Epidermal melanocyte (primary cell): ENCODE data around the gene VPS35.
A peak's percentile ranks its signal among the peaks of the same experiment; 100 is the strongest.
"Not testable (repeated sequence)": the region's sequence is repeated elsewhere in the genome, so short reads cannot be mapped to it uniquely, and the experiment has no call there.

Experiments used
- DNase-seq: peaks from one replicate; pipeline ENCODE4 v3.0.0; 2011; ENCODE audit warnings: low spot score; ENCODE audit not compliant: insufficient read length

VPS35 gene

DNA sequence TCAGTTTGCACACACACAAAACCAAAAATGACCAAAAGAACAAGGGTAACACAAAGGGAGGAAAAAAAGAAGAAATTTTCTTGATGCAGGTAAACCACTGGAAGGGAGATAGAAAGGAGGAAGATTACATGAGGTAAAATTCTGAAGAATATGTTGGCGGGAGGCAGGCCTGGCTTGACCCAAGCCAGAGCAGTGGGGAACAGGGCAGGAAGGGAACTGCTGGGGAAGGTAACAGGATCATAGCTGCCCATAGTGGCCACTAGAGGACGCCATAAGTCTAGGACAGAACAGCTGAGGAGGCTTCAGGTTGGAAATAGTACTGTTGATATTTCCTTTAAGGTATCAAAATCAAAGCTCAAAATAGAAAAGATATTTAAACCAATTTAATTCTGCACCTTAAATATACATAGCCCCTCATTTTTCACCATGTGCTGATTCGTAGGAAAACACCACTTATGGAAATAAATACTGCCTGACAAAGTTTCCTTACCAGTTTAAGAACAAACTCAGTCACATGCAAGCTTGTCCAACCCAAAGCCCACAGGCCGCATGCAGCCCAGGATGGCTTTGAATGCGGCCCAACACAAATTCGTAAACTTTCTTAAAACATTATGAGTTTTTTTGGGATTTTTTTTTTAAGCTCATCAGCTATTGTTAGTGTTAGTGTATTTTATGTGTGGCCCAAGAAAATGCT lies 15.5 kb downstream of the VPS35 start:
- no peak for DNase-seq

DNA sequence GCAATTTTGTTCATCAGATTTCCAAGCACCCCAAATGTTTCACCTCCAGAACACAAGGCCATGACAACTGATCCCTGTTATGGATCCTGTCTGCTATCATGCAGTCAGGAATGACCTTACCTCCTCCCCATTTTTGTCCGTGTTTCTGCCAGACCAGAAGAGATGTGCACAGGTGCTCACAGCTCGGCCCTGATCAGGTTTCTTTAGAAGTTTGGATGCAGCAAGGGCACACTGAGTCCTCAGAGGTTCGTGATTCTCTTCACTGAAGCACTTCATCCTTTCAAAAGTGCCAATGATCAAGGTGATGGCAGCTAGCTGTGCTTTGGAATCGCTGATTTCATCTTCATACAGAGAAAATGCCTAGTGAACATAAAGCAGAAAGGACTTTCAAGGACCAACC lies 26.9 kb downstream of the VPS35 start:
- no peak for DNase-seq

DNA sequence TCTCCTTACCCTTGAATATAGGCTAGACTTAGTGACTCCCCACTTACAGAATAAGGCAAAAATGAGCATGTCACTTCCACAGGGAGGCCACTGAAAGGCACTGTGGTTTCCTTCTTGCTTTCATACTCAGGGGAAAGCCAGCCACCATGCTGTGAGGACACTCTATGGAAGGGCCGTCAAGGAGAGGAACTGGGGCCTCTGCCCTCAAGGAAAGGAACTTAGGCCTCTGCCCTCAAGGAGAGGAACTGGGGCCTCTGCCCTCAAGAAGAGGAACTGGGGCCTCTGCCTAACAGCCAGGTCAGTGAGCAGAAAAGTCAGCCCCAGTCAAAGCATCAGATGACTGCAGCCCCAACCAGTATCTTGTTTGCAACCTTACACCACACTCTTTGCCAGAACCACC lies 30.1 kb downstream of the VPS35 start:
- DNase-seq: no peak

DNA sequence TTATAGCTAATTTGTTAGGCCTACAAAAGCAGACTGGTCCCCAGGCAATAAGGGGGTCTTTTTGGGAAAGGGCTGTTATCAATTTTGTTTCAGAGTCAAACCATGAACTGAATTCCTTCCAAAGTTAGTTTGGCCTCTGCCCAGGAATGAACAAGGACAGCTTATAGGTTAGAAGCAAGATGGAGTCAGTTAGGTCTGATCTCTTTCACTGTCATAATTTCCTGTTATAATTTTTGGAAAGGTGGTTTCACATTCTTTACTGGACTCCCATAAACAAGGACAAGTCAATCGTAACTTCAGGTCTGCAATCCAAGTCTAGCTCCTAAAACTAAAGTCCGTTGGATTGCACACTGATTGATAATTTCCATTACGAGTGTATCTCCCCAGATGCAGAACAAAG lies 37.7 kb downstream of the VPS35 start:
- DNase-seq: no peak

DNA sequence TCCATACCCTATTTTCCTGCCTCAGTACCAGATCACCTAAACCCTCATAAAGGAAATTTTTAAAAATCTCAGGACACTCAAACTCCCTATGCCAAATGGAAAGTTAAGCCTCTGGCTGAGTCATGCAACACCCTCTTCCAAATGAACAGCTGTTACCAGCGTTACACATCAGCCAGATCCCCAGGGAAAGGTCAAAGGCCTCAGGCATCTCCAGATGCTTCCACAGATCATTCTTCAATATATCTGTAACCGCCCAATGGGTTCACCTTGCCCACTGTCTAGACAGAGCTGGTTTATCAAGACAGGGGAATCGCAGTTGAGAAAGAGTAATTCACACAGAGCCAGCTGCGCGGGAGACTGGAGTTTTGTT lies 38.7 kb downstream of the VPS35 start:
- no peak for DNase-seq

DNA sequence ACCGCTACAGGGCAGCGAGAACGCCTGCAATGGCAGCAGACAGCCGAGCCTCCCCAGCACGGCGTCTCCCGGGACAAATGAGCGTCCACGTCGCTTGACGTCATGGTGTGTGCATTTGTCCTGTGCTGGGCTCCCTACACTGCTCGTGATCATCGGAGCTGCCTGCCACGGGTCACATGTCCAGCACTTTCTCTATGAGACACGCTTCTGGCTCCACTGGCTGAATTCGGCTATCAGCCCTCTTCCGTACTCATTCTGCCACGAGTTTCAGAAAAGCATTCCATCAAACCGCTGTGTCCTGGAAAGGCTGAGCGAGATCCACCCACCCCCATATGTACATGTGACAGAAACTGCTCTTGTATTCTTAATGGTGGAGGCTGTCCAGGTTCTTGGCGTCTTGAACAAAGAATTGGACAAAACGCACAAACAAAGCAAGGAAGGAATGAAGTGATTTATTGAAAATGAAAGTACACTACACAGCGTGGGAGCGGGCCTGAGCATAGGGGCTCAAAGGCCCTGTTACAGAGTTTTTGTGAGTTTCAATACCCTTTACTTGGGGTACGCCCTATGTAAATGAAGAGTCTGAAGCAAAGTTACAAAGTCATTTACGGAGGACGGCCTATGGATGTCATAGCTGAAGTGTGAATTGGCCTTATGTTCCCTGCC lies 39.3 kb downstream of the VPS35 start:
- DNase-seq: no peak

DNA sequence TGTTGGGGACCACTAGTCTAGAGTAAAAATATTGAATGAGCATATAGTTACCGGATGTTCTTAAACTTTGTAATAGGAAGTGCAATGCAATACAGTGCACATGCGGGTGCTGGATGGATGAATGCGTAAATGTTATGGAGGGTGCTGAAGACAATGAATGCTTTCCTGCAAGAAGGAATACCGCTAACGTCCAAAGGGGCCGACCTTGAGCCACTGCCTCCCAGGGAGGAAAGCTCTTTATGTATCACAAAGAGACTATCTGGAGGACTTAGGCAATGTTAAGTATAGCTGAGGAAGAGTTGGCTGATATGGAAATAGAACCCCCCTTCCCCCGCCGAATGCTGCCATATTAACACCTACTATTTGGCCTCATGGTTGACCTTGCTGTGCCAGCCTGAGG lies 40.3 kb downstream of the VPS35 start:
- DNase-seq: no peak

DNA sequence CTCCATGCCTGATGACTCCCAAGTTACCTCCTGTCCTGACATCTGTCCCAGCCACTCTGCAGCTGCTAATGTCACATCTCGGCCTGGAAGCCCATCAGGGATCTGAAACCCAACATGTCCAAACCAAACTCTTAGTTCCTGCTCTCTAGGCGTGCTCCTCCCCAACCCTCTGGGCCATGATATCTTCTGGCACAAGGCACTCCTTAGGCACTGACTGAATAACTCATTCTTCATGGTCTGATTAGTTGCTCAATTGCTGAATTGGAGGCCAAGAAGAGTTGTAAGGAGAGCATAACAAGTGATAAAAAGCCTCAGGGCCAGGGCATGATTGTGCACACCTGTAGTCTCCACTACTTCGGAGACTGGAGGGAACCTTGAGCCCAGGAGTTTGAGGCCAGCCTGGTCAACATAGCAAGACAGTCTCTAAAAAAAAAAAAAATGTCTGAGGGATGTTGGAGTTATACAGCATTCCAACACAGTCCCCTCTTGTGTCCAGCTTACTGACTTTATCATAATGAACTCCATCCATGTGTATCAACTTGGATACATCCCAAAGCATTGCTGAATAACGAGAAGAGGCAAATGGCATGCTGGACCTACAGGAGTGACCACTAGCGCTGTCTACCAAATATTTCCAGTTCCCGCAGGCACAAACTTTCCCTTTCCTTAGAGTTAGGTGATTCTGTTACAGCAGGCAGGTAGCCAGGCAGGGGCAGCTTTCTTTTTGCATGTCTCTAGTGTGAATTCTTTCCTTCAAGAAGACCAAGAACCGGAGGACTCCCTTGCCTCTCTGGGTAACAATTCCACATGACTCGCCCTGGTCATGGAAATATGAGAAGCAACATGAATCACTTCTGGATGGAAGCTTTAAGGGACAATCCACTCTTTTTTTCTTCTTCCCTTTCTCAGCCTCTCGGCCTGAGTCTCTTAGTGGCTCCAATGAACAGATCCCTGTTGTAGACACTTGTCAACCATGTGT lies 49.7 kb downstream of the VPS35 start:
- no peak for DNase-seq

DNA sequence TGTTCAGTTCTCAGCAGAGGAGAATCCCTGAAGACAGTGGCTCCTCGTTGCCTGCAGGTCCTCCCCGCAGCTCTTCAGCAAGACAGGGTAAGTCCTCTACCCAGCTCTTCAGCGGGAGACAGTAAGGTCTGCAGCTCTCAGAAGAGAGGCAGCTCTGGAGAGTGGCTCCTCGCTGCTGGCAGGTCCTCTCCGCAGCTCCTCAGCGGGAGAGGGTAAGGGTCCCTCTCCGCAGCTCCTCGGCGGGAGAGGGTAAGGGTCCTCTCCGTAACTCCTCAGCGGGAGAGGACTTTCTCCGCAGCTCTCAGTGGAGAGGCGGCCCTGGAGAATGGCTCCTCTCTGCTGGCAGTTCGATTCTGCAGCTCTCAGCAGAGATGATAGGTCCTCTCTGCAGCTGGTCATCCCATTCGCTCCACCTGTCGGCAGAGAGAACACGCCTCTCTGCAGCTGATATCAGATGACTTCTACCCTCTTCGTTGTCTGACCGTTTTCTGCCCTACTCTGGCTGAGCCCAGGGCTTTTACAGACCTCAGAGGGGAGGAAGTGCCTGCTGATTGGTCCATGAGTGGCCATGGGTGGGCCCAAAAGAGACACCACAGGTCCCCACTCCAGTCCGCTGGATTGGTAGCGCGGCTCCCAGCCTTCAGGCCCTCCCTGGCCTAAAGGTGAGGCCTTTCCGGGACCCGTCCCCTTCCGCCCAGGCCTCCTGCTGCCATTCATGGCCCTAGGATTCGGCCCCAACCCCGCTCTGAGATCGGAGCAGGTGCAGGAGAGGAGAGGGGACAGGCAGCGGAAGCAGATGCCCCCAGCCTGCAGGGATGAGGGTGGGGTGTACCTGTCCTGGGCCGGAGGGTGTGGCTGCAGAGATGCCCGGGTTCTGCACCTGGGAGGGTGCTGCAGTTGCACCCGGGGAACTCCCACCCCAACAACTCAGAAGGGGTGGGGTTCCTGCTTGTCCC lies 55.9 kb downstream of the VPS35 start:
- DNase-seq: no peak

DNA sequence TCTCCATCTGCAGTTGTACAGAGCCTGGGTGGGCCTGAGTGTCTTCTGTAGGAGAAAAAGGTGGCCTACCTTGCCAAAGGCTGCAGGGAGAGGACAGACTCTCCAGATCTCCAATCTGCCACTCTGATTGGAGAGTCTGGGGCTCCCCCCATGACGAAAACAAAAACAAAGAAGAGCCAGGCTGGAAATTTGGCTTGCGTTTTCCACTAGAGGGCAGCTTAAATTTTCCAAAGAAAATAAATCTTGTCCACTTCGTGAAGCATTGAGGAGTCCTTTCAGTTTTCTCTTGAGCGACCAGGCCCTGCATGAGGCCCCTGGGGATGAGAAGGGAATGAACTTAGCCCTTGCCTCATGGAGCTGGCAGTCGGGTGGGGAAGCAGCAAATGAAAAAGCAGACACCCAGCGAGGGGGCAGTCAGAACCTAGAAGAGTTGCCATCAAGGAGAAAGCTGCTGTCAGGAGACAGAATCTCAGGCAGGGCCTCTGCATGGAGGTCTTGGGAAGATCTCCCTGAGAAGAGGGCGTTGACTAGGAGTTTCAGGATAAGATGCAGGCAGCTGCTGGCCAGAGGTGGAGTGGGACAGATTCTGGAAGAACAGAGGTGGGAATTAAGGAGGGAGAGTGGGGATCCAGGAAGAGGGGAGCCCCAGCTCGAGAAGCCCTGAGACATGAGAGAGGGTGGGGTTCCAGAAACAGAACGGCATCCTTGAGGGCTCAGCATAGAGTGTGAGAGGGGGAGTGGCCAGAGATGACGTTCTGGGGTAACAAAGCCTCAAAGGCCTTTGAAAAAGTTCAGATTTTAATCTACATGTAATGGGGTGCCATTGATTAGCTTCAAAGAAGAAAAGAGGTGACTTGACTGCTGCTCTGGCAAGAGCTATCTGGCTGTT lies 59.4 kb downstream of the VPS35 start:
- peak; percentile 46 for DNase-seq

DNA sequence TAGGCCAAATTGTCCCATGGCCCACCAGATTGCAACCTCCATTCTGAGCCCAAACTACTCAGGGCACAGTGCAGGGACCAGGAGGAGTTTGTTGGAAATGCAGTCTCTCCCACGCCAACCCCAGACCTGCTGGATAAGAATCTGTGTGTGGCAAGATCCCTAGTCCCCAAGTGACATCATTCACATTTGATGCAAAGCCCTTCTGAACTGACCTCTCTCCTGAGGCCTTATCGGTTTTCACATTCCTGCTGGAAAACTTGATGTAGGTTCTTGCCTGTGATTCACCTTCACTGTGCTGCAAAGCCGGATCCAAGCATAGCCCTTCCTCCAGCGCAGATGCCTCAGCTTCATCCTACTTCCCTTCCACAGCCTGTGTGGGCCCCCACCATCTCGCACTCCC lies 61.2 kb downstream of the VPS35 start:
- no peak for DNase-seq

DNA sequence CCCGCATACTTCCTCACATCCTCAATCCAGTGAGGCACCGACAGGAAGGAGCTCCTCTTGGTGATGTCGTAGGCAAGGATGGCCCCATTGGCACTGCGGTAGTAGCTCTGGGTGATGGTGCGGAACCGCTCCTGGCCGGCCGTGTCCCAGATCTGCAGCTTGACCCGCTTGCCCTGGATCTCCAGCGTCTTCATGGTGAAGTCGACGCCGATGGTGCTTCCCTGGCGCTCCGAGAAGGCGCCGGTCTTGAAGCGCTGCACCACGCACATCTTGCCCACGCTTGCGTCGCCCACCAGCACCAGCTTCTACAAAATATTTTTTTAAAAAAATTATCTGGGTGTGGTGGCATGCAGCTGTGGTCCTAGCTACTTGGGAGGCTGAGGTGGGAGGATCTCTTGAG lies 62.3 kb downstream of the VPS35 start:
- not testable (repeated sequence) for DNase-seq

DNA sequence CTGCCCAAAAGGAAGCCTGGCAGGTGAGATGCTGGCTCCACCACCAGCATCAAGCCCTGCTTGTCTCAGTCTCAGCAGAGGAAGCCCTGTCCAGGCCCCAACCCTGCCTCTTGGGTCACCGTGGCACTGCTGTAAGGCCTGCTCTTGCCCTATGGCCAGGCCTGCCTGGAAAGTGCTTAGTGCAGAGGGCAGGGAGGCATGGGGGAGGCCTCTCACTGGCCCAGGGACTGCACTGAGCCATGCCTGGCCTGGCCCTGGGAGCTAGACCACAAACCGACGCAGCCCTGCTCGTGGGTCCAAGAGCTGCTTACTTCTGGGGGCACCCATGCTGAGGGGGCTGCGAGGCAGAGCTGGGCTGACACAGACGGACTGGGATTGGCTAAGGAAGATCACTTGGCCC lies 64.1 kb downstream of the VPS35 start:
- DNase-seq: not testable (repeated sequence)

DNA sequence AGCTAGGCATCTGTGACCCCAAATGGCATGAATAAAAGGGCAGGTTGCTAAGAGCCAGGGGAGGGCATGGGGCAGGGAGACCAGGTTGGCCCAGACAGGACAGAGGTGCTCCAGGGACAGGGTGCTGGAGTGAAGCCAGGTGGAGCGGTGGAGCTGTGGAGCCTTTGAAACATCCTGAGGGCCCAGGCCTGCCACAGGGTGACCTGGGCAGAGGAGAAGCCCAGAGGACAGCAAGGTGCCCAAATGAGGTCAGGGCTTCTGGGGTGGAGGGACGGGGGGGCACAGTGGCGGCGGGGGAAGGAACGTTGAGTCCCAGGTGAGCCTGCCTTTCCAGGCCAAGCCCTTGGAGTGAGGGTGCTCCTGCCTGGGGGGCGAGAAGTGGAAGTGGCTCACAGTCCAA lies 65.3 kb downstream of the VPS35 start:
- DNase-seq: not testable (repeated sequence)

DNA sequence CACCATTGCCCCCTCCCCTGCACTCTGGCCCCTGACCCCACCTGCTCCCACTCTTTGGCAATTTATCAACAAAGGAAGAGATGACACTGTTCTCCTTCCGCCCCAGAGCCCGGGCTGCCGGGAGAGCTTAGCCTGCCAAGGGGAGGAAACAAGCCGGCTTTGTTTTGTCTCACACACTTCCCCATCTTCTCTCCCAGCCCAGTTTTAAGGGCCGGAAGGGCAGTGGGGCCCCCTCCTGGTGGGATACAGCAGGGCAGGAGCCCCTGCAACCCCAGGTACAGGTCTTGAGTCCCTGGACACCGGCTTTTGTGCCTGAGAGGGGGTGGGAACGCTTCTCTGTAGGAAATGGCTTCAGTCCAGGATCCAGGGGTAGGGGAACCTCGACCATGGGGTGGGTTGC lies 65.7 kb downstream of the VPS35 start:
- DNase-seq: not testable (repeated sequence)

DNA sequence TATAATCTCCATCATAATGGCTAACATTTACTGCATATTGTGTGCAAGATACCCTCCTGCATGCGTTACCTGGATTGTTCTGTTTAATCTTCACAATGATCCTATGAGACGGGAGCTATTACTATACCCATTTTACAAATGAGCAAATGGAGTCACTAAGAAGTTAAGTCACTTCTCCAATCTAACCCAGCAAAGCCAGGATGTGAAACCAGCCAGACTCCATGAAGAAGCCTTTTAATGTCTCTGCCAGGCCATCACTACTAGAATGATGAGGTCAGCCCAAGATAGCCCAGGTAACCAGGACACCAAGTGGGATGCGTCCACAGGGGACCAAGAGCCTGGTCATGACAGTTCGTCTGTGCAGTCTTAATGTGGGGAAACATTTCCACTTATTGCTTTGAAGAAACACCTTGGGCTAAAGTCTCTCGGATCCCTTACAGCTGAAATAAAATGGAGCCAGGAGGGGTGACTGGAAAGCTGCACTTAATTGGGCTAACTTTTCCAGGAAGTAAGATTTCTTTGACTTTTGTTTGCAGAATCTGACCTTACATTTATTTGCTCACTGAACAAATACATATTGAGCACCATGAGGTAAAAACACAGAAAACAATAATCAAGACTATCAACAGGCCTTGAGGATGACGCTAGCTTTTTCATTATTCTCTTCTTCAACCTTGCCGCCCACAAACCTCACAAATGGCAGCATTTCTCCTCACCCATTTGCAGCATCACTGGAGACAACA lies 66.9 kb downstream of the VPS35 start:
- DNase-seq: no peak

DNA sequence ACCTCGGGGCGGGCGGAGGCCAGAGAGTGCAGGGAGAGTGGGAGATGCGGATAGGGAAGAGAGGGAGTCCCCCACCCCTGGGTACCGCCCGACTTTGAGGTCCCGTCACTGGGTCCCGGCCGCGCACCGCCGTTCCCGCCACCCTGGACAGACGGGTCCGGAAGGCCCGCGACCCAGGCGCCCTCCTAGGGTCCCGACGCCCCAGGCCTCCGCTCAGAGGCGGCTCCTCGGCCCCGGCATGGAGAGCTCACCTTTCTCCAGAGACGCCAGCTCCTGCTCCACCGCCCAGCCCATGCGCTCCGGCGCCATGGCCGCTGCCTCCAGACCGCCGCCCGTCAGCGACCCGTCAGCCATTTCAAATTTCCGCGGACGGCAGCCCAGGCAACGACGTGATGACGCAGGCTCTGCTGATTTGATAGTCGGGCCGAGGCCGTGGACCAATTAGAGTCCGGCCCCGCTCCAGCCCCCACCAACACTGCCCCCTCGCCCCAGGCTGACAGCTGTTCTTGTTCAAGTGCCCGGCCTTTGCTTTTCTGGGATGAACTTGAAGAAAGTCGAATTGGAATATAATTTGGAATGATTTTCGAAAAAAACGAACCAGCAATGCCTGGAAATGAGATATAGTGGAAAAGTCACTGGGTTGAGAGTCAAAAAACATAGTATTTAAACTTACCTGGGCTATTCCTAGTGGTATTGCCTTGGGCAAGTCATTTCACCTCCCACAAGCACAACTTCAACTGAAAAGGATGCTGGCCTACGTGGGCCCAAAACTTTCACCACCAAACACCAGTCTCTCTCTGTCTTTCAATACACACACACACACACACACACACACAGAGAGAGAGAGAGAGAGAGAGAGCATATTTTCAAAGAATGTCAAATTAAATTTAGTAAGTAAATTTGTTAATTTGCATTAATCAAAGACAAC lies 67.7 kb downstream of the VPS35 start, which contains the start of gene SHCBP1:
Gene SHCBP1 (minus strand): TSS at position 374 of the 928 bp plus-strand sequence. CDS start 20 bp downstream, at position 354.
- peak; percentile 93 for DNase-seq
